Erythroblast (primary cell): ENCODE measurements around the gene DAZAP1.
A peak's percentile ranks its signal among the peaks of the same experiment; 100 is the strongest.

Experiments
- DNase-seq, 2 experiments: peaks; one replicate each; lab custom pipeline; 2025; lab: John Stamatoyannopoulos, UW
- GATA1 ChIP-seq: IDR thresholded peaks from 2 replicates; pipeline ENCODE4 v1.6.1; 2011; ENCODE audit warnings: low read depth, mild to moderate bottlenecking, control low read depth, low read length, moderate library complexity
- POLR2A ChIP-seq: IDR thresholded peaks from 2 replicates; pipeline ENCODE4 v1.6.1; 2011; ENCODE audit warnings: mild to moderate bottlenecking, low read length

DAZAP1 gene

GRCh38 chr19:1447504-1447903 is 40.1 kb downstream of the DAZAP1 start:
- no peak for TF ChIP-seq POLR2A
- TF ChIP-seq GATA1 = no peak
- DNase-seq = no peak

DNA sequence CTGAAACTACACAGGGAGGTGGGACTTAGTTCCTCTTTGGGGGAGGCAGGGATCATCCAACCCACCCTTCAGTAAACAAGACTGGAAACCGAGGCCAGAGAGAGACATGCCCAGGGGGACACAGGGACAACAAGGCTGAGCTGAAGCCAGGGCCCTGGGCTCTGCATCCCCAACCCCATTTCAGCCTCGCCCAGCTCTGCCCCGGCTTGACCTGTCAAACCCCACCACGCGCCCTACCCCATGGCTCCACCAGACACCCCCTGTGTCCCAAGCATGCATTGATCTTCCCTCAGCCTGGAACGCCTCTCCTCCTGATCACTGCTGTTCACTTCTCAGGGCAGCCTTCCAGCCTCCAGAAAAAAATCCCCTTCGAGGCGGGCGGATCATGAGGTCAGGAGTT is 40.6 kb downstream of the DAZAP1 start:
- TF ChIP-seq POLR2A (no peak), GATA1 (no peak)
- DNase-seq = no peak

GRCh38 chr19:1449467-1450442 is 42.4 kb downstream of the DAZAP1 start, which contains the start of gene APC2:
Gene APC2 (plus strand): TSS chr19:1450121. CDS start chr19:1453002, 2,881 bp downstream.
- peak in 1 of 2 experiments; percentile 44 for DNase-seq
- TF ChIP-seq GATA1 (no peak), POLR2A (no peak)

DNA sequence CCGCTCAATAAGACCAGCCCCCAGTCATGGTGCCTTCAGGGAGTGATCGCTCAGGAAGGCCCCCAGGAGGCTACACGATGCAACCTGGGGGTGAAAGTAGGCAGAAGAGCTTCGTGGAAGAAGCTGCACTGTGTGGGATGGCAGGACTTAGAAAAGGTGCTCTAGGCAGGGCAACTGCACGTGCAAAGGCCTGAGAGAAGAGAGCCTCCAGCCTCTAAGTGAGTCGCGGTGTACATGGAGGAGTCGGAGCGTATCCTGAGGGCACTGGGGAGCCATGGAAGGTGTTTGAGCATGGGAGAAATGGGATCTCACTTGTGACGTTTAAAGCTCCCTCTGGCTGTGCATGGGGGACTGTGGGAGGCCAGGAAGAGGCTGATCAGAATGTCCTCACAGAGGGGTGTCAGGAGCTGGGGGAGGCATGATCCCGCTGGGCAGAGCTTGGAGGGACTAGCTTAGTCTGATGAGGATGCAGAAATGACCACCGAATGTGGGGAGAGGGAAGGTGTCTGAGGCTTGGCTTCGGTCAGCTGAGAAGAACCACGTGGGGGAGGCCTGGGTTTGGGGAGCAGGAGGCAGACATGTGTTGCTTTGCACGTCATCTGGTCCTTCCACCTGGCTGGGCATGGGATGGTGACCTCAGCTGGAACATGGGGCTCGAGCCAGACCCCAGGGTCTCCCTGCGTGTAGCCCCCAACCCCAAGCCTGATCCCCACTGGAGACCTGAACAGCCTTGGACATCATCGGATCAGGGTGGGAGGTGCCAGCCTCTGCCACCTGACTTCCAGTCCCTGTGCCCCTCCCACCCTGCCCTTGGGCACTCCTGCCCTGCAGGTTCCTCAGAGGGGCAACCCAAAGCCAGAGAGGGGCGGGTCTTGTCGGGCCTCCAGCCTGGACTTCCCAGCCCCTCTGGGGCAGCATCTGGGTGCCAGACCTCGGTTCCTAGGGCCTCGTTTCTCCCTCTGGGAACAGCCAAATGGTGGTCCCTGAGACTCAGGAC is 43.6 kb downstream of the DAZAP1 start:
- no peak for TF ChIP-seq GATA1
- TF ChIP-seq POLR2A = no peak
- DNase-seq = no peak

DNA sequence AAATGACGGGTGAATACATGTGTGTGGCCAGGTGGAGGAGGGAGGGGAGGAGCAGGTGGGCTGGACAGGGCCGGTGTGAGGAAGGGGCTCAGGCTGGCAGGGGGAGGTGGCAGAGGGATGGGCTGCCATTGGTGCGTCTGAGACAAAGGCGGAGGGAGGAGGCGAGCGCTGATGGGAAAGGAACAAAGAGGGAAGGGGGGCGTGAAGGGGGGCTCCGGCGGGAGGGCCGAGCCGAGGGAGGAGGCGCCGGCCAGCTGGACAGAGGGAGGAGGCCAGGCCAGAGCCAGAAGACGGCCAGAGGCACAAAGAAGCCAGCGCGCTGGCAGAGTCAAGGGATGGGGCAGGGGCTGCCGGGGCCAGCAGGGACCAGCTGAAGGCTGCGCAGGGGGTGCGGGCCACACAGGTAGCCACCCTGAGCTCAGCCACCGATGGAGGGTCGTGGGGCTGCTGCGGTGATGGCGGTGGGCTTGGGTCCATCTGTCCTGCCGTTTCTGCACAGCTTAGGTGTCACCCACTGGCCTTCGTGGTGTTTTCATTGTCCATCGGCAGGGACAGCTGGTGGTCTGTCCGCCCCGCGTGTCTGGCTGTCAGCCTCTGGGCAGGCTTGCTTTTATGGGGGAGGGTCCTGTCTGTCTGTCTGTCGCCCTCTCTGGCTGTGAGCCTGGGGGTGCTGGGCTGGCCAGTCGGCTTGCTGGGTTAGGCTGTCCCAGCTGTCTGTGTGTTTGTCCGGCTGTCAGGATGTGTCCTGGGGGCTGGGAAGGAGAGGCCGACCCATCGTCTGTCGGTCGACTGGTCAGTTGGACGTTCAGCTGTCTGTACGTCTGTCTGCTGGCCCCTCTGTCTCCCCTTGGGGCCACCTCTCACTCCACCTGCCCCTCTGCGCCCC is 44.8 kb downstream of the DAZAP1 start:
- DNase-seq = no peak
- TF ChIP-seq POLR2A (no peak), GATA1 (no peak)

DNA sequence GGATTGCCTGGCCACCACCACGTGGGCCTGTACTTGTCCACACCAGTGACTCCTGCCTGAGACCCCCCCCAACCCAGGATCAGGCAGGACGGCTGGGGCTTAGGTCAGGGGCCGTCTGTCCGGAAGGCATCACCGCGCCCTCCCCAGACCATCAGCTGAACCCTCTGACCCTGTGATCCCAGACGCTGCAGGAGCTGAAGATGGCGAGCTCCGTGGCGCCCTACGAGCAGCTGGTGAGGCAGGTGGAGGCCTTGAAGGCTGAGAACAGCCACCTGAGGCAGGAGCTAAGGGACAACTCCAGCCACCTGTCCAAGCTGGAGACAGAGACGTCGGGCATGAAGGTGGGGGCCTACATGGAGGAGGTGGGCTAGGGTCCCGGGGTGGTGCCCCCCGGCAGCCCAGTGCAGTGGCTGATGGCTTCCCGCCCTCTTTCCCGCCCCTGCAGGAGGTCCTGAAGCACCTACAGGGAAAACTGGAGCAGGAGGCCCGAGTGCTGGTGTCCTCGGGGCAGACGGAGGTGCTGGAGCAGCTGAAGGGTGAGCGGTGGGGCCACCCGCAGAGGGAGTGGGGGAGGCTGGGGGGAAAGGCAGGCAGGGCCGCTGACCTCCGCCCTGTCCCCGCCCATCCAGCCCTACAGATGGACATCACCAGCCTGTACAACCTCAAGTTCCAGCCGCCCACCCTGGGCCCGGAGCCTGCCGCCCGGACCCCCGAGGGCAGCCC is 45.6 kb downstream of the DAZAP1 start:
- DNase-seq = no peak
- no peak for TF ChIP-seq GATA1
- TF ChIP-seq POLR2A = no peak

DNA sequence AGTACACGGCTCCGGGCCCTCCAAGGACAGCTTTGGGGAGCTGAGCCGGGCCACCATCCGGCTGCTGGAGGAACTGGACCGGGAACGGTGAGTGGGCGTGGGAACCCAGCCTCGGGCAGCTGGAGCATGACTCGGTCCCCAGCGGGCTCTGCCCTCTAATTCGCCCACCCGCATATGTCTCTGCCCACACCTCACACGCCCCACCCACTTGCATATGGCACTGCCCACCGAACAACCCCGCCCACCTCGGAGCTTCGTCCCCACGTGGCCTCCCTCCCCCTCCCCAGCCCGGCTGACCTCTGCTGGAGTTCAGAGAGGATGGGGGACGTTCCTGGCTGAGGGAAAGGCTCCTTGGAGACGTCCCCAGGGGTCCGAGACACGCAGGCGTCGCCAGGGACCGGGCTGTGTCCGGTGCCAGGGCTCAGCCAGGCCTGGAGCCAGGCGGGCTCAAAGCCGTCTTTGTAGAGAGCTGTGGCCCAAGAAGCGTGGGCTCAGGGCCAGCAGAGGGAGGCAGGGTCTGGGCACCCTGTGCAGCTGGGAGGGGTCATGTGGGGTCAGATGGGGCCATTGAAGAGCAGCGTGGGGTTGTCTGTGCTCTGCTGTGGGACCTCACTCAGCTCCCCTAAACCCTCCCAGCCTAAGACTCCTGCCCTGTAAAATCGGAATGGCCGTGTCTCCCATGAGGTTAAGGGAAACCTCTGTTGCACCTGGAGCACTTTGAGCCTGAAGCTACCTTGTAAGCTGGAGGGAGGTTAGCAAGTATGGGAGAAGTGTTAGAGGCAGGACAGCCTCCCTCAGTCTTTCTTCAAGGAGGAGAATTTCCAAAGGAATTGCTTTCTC is 46.4 kb downstream of the DAZAP1 start:
- TF ChIP-seq GATA1 (no peak), POLR2A (no peak)
- DNase-seq = peak in 1 of 2 experiments; percentile 42

DNA sequence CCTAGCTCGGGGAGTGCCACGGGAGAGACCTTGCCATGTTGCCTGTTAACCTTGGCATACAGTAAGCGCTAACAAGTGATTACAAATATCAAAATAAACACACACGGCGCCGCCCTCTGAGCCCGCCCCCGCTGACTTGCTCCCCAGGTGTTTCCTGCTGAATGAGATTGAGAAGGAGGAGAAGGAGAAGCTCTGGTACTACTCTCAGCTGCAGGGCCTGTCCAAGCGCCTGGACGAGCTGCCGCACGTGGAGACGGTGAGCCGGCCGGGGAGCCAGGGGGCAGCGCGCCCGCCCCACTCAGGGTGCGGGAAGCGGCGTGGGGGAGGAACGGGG is 47.6 kb downstream of the DAZAP1 start:
- TF ChIP-seq POLR2A = no peak
- no peak for TF ChIP-seq GATA1
- DNase-seq = peak in 1 of 2 experiments; percentile 53

GRCh38 chr19:1455336-1456120 is 48.1 kb downstream of the DAZAP1 start:
- DNase-seq = peak; percentile 83 to 92
- peak; percentile 10 for TF ChIP-seq POLR2A
- no peak for TF ChIP-seq GATA1

DNA sequence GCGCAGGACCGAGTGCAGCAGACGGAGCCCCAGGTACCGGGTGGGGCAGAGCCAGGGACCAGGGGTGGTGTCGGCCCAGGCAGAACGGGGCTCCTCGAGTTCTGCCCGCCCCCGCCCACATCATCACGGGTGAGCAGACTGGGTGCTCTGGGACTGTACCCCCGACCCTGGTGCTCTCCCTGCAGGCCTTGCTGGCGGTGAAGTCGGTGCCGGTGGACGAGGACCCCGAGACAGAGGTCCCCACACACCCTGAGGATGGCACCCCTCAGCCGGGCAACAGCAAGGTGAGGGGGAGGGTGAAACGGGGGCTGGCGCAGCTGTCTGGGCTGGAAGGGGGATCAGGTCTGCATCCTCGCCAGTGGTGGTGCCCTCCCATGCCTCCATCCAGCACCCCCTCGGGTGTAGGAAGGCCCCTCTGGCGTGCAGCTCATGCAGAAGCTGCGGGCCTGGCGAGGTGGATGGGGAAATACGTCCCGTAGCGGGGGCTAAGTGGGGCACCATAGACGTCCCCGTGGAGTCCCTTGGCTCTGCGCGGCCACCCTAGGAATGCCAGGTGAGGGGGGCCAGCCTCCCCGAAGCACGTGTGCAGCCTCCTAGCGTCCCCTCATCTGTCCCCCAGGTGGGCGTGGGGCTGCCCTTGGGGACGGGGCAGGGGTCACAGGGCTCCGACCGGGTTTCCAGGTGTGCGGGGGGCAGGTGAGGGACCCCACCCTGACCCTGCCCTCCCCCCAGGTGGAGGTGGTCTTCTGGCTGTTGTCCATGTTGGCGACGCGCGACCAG is 48.9 kb downstream of the DAZAP1 start:
- no peak for DNase-seq
- TF ChIP-seq GATA1 (no peak), POLR2A (peak; percentile 17)
